HG02938 (cell line): ENCODE data around the gene C9orf85.

Experiments
- ATAC-seq: cut with Tn5 transposase; IDR thresholded peaks from one replicate; pipeline ENCODE4 v1.9.1; 2021; ENCODE audit warnings: mild to moderate bottlenecking, moderate library complexity; ENCODE audit not compliant: unreplicated experiment

The C9orf85 gene

GRCh38 chr9:71901695-71902597, 9.5 kb upstream of the C9orf85 start:
- ATAC-seq, result no peak

- no peak for ATAC-seq
Measured at GRCh38 chr9:71904076-71904475, 7.4 kb upstream of the C9orf85 start.

GRCh38 chr9:71908825-71909224, 2.6 kb upstream of the C9orf85 start:
- ATAC-seq, result no peak

- ATAC-seq, result no peak
Measured at GRCh38 chr9:71909887-71910649, 1.4 kb upstream of the C9orf85 start.

- ATAC-seq, result peak; percentile 17
Measured at GRCh38 chr9:71910650-71911060, 784 bp upstream of the C9orf85 start.

GRCh38 chr9:71911908-71912335, 483 bp downstream of the C9orf85 start:
- ATAC-seq, result no peak

GRCh38 chr9:71915495-71915894, 4.1 kb downstream of the C9orf85 start:
- ATAC-seq, result no peak

GRCh38 chr9:71916834-71917534, 5.5 kb downstream of the C9orf85 start:
- ATAC-seq, result peak; percentile 77

GRCh38 chr9:71918419-71918818, 7.0 kb downstream of the C9orf85 start:
- no peak for ATAC-seq

GRCh38 chr9:71920456-71921189, 9.2 kb downstream of the C9orf85 start:
- no peak for ATAC-seq

- ATAC-seq, result no peak
Measured at GRCh38 chr9:71921190-71921814, 9.9 kb downstream of the C9orf85 start.

GRCh38 chr9:71924576-71924975, 13.1 kb downstream of the C9orf85 start:
- no peak for ATAC-seq

- ATAC-seq, result no peak
Measured at GRCh38 chr9:71925834-71926233, 14.4 kb downstream of the C9orf85 start.

GRCh38 chr9:71928376-71928775, 16.9 kb downstream of the C9orf85 start:
- no peak for ATAC-seq

GRCh38 chr9:71928806-71929205, 17.4 kb downstream of the C9orf85 start:
- ATAC-seq, result no peak

GRCh38 chr9:71929223-71929622, 17.8 kb downstream of the C9orf85 start:
- no peak for ATAC-seq

GRCh38 chr9:71929791-71930440, 18.5 kb downstream of the C9orf85 start:
- ATAC-seq, result no peak

GRCh38 chr9:71931166-71931565, 19.7 kb downstream of the C9orf85 start:
- ATAC-seq, result no peak

GRCh38 chr9:71936066-71936465, 24.6 kb downstream of the C9orf85 start:
- ATAC-seq, result no peak
